NT2/D1 (cell line): ENCODE measurements around the gene EPM2AIP1.

Experiments used
- YY1 ChIP-seq: IDR thresholded peaks from 2 replicates; pipeline ENCODE4 v1.6.1; 2011; ENCODE audit not compliant: insufficient read length, insufficient read depth
- ZNF274 ChIP-seq: IDR thresholded peaks from 2 replicates; pipeline ENCODE4 v1.6.1; 2011; ENCODE audit warnings: mild to moderate bottlenecking, low read depth, low read length

GRCh38 chr3:36965440-36965839 lies 27.5 kb downstream of the EPM2AIP1 start:
- no peak for TF ChIP-seq ZNF274
- no peak for TF ChIP-seq YY1
